Natural killer cell (primary cell): ENCODE measurements around the gene CAMTA1. TPM values are rescaled to one million over a fixed set of nuclear protein-coding genes. Genes with fewer than 3 reads are reported as not detected.

Experiments
- ATAC-seq, 3 donors: fragments of 150-1000 bp in 2 of 3; fragments of 200-7000 bp in 1 of 3; cut with Tn5 transposase; 1 replicate in 1 of 3; 2 replicates in 2 of 3; pipeline ENCODE4 v1.10.0; 2021; ENCODE audit warnings: mild to moderate bottlenecking in 2 of 3, moderate library complexity in 2 of 3
- DNase-seq, 2 donors: peaks; one replicate each; pipeline versions ENCODE4 v3.0.0 to v3.0.0-alpha.2; 2013 to 2021; ENCODE audit warnings: mixed read lengths in 1 of 2
- H3K27ac ChIP-seq: one replicate; pipeline ENCODE4 v1.5.1; 2013; ENCODE audit warnings: mild to moderate bottlenecking, low read length
- H3K27me3 ChIP-seq: one replicate; pipeline ENCODE4 v1.6.1; 2013; ENCODE audit warnings: low read length; ENCODE audit not compliant: control insufficient read depth, insufficient read depth
- H3K36me3 ChIP-seq: one replicate; pipeline ENCODE4 v1.6.1; 2013; ENCODE audit warnings: low read length; ENCODE audit not compliant: control insufficient read depth, insufficient read depth
- H3K4me1 ChIP-seq: one replicate; pipeline ENCODE4 v1.6.1; 2013; ENCODE audit warnings: low read length; ENCODE audit not compliant: control insufficient read depth, insufficient read depth
- H3K4me3 ChIP-seq: one replicate; pipeline ENCODE4 v1.5.1; 2013; ENCODE audit warnings: low read length
- H3K9me3 ChIP-seq: one replicate; pipeline ENCODE4 v1.6.1; 2013; ENCODE audit warnings: low read length; ENCODE audit not compliant: control insufficient read depth, insufficient read depth
- H3K27ac Mint-ChIP-seq, 2 donors: one replicate each; pipeline ENCODE4 v1.8.0; 2022; ENCODE audit warnings: mild to moderate bottlenecking in 2 of 2, mixed read lengths in 2 of 2, moderate library complexity in 1 of 2
- H3K27me3 Mint-ChIP-seq, 2 donors: one replicate each; pipeline ENCODE4 v1.8.0; 2022; ENCODE audit warnings: low read depth in 2 of 2, mixed read lengths in 2 of 2
- H3K36me3 Mint-ChIP-seq: one replicate; pipeline ENCODE4 v1.8.0; 2022; ENCODE audit warnings: mixed read lengths
- H3K4me1 Mint-ChIP-seq, 2 donors: one replicate each; pipeline ENCODE4 v1.8.0; 2022; ENCODE audit warnings: mixed read lengths in 2 of 2
- H3K4me3 Mint-ChIP-seq: one replicate; pipeline ENCODE4 v1.8.0; 2022; ENCODE audit warnings: mild to moderate bottlenecking, moderate library complexity, mixed read lengths
- H3K9me3 Mint-ChIP-seq, 2 donors: one replicate each; pipeline ENCODE4 v1.8.0; 2022; ENCODE audit warnings: mixed read lengths in 2 of 2
- CTCF ChIP-seq: fragments of 200-600 bp; IDR thresholded peaks from one replicate; pipeline ENCODE4 v1.8.0; 2022; ENCODE audit warnings: antibody characterized with exemption
- WGBS: methylation state at CpG from one replicate; pipeline ENCODE4 v1.1.7; 2013; ENCODE audit warnings: missing lambda C conversion rate; ENCODE audit not compliant: insufficient coverage; 5-methylcytosine and 5-hydroxymethylcytosine counted together
- intact Hi-C: fragments of 100-400 bp; cut with micrococcal nuclease; formaldehyde crosslinking; loops from one replicate; pipeline ENCODE4 v1.14.2; 2022
- total RNA-seq, 4 donors: library from RNA; stranded (reverse); fragments of 120-200 nt in 1 of 4; gene quantifications; one replicate each; pipeline versions ENCODE4 v1.2.3 to v1.2.4, GENCODE V29; 2013 to 2022

The CAMTA1 gene
- total RNA-seq, 3 donors from 2014 or later (not counting 1 experiment from before 2014, with no cell fraction given), result 40.6 to 53.3 (median 44.9) TPM

- Mint-ChIP-seq H3K36me3 (no peaks in the 10 kb centered on the region), H3K4me1 (no peaks in the 10 kb centered on the region)
- intact Hi-C loops, result no loop called here
Observed at GRCh38 chr1:7360526-7360925, 575.3 kb downstream of the CAMTA1 start.

GRCh38 chr1:7362947-7363346 is 577.7 kb downstream of the CAMTA1 start:
- TF ChIP-seq CTCF, result no peak
- intact Hi-C loops, result no loop called here
- Mint-ChIP-seq H3K27ac (no peak overlapping the region), H3K9me3 (no peaks in the 10 kb centered on the region), H3K36me3 (no peaks in the 10 kb centered on the region), H3K4me1 (no peaks in the 10 kb centered on the region), H3K4me3 (no peak overlapping the region), H3K27me3 (no peaks in the 10 kb centered on the region)
- no peak overlapping the region for H3K27ac ChIP-seq
- H3K36me3 ChIP-seq, result no peaks in the 10 kb centered on the region
- ATAC-seq (no peak), DNase-seq (no peak)
- no peak overlapping the region for H3K4me3 ChIP-seq
- no peaks in the 10 kb centered on the region for H3K27me3 ChIP-seq
- H3K9me3 ChIP-seq, result no peaks in the 10 kb centered on the region
- WGBS, result 88% methylated on average over 4 of the region's 4 CpGs
- no peaks in the 10 kb centered on the region for H3K4me1 ChIP-seq

More at GRCh38 chr1:7360526-7360925, 575.3 kb downstream of the CAMTA1 start:
- no peak overlapping the region for H3K27ac Mint-ChIP-seq
- H3K27ac ChIP-seq, result no peak overlapping the region
- 60% methylated on average over 6 of the region's 6 CpGs for WGBS
- H3K4me1 ChIP-seq, result no peaks in the 10 kb centered on the region
- DNase-seq (no peak), ATAC-seq (no peak)
- peaks cover 0 to 2% of the 10 kb centered on the region in 2 donors for H3K27me3 Mint-ChIP-seq
- H3K4me3 ChIP-seq, result no peak overlapping the region
- H3K9me3 ChIP-seq, result no peaks in the 10 kb centered on the region
- no peaks in the 10 kb centered on the region for H3K27me3 ChIP-seq
- no peak overlapping the region for H3K4me3 Mint-ChIP-seq
- H3K36me3 ChIP-seq, result no peaks in the 10 kb centered on the region
- H3K9me3 Mint-ChIP-seq, result no peaks in the 10 kb centered on the region
- no peak for TF ChIP-seq CTCF

GRCh38 chr1:7363450-7363849 is 578.2 kb downstream of the CAMTA1 start:
- Mint-ChIP-seq H3K36me3 (no peaks in the 10 kb centered on the region), H3K4me1 (no peaks in the 10 kb centered on the region), H3K9me3 (no peaks in the 10 kb centered on the region), H3K27ac (no peak overlapping the region), H3K4me3 (no peak overlapping the region), H3K27me3 (no peaks in the 10 kb centered on the region)
- TF ChIP-seq CTCF, result no peak
- no peak overlapping the region for H3K27ac ChIP-seq
- intact Hi-C loops, result no loop called here
- H3K4me3 ChIP-seq, result no peak overlapping the region
- no peak for ATAC-seq
- no peaks in the 10 kb centered on the region for H3K27me3 ChIP-seq
- H3K9me3 ChIP-seq, result no peaks in the 10 kb centered on the region
- H3K36me3 ChIP-seq, result no peaks in the 10 kb centered on the region
- H3K4me1 ChIP-seq, result no peaks in the 10 kb centered on the region
- 69% methylated on average over 5 of the region's 6 CpGs for WGBS
- no peak for DNase-seq

GRCh38 chr1:7365706-7366105 is 580.5 kb downstream of the CAMTA1 start:
- Histone ChIP-seq H3K27me3 (no peaks in the 10 kb centered on the region), H3K27ac (no peak overlapping the region), H3K4me3 (no peak overlapping the region), H3K36me3 (no peaks in the 10 kb centered on the region), H3K9me3 (no peaks in the 10 kb centered on the region), H3K4me1 (no peaks in the 10 kb centered on the region)
- 77% methylated on average over 8 of the region's 8 CpGs for WGBS
- Mint-ChIP-seq H3K27me3 (no peaks in the 10 kb centered on the region), H3K36me3 (no peaks in the 10 kb centered on the region), H3K4me3 (no peak overlapping the region), H3K4me1 (no peaks in the 10 kb centered on the region), H3K27ac (no peak overlapping the region), H3K9me3 (no peaks in the 10 kb centered on the region)
- intact Hi-C loops, result no loop called here
- no peak for TF ChIP-seq CTCF
- no peak for DNase-seq
- ATAC-seq, result no peak
